H1 (cell line): ENCODE results near the gene AGO3.

Experiments used
- CHD2 ChIP-seq: IDR thresholded peaks from 2 replicates; pipeline ENCODE4 v1.6.1; 2012; ENCODE audit warnings: low read length, improper control_type of control experiment
- NRF1 ChIP-seq: IDR thresholded peaks from 2 replicates; pipeline ENCODE4 v1.6.1; 2011; ENCODE audit warnings: mild to moderate bottlenecking, low read depth, low read length, improper control_type of control experiment
- SP1 ChIP-seq: IDR thresholded peaks from 2 replicates; pipeline ENCODE4 v1.6.1; 2011; ENCODE audit warnings: low read depth, low read length
- TBP ChIP-seq: IDR thresholded peaks from 2 replicates; pipeline ENCODE4 v1.6.1; 2011; ENCODE audit warnings: low read depth, low read length, improper control_type of control experiment
- TF ChIP-seq, protein P1 (sequence below): IDR thresholded peaks from 2 replicates; pipeline ENCODE4 v1.6.1; 2012; ENCODE audit warnings: inconsistent platforms
- TF ChIP-seq, protein P2 (sequence below), 3 experiments: IDR thresholded peaks; 1 replicate in 2 of 3; 2 replicates in 1 of 3; pipeline versions ENCODE4 v1.5.1 to v1.6.1; 2011; ENCODE audit warnings: low read length in 3 of 3, mild to moderate bottlenecking in 3 of 3, inconsistent platforms in 2 of 3, low read depth in 1 of 3, moderate library complexity in 1 of 3; ENCODE audit not compliant: insufficient read depth in 1 of 3; ENCODE audit errors: control extremely low read depth in 1 of 3

DNA sequence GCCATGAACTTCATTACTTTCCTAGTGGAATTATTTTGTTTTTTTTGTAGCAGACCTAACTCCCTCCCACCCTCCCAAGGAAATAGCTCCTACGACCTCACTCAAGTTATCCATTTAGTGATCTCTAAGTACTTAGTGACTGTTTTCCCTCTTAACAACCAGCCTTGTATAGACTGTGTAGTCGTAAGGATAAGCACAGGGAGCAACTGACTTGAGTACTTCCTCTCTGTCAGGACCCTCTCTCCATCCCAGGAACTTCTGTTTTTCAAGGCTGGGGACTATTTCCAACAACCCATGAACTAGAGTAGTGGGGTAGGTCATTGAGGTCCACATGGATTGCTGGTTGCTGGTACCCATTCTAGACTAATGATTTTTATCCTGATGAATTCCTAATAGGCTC lies 46.0 kb upstream of the AGO3 start:
- TF ChIP-seq CHD2 (no peak), NRF1 (no peak), SP1 (no peak), TBP (no peak)
- TF ChIP-seq, protein P1, sequence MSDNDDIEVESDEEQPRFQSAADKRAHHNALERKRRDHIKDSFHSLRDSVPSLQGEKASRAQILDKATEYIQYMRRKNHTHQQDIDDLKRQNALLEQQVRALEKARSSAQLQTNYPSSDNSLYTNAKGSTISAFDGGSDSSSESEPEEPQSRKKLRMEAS = no peak
- TF ChIP-seq, protein P2, sequence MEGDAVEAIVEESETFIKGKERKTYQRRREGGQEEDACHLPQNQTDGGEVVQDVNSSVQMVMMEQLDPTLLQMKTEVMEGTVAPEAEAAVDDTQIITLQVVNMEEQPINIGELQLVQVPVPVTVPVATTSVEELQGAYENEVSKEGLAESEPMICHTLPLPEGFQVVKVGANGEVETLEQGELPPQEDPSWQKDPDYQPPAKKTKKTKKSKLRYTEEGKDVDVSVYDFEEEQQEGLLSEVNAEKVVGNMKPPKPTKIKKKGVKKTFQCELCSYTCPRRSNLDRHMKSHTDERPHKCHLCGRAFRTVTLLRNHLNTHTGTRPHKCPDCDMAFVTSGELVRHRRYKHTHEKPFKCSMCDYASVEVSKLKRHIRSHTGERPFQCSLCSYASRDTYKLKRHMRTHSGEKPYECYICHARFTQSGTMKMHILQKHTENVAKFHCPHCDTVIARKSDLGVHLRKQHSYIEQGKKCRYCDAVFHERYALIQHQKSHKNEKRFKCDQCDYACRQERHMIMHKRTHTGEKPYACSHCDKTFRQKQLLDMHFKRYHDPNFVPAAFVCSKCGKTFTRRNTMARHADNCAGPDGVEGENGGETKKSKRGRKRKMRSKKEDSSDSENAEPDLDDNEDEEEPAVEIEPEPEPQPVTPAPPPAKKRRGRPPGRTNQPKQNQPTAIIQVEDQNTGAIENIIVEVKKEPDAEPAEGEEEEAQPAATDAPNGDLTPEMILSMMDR (IDR thresholded peaks at IDR 0.05; ENCODE audit: control extremely low read depth in 1 of 3, insufficient read depth in 1 of 3, low read depth in 1 of 3, low read length in 3 of 3) = no peak
